Measurements from ENCODE around the gene ACSM3.
"Not testable (repeated sequence)": the region's sequence is repeated elsewhere in the genome, so short reads cannot be mapped to it uniquely, and the experiment has no call there.

The ACSM3 gene

GRCh38 chr16:20789130-20789529 is 25.3 kb downstream of the ACSM3 start:
- Histone ChIP-seq H3K4me1 (ENCODE audit: control insufficient read depth, insufficient read depth, low read length) (peaks cover 9% of the 10 kb centered on the region), H3K9me3 (ENCODE audit: control insufficient read depth, insufficient read depth, low read length) (no peaks in the 10 kb centered on the region), H3K9ac (ENCODE audit: low read depth, low read length) (no peak overlapping the region), H3K27me3 (ENCODE audit: control insufficient read depth, insufficient read depth, low read length) (no peaks in the 10 kb centered on the region), H3K4me3 (ENCODE audit: low read depth, low read length) (no peak overlapping the region), H3K36me3 (ENCODE audit: control insufficient read depth, insufficient read depth, low read length) (no peaks in the 10 kb centered on the region)

- Histone ChIP-seq H3K9ac (ENCODE audit: low read depth, low read length) (no peak overlapping the region), H3K9me3 (ENCODE audit: control insufficient read depth, insufficient read depth, low read length) (no peaks in the 10 kb centered on the region), H3K36me3 (ENCODE audit: control insufficient read depth, insufficient read depth, low read length) (no peaks in the 10 kb centered on the region), H3K4me3 (ENCODE audit: low read depth, low read length) (no peak overlapping the region), H3K27me3 (ENCODE audit: control insufficient read depth, insufficient read depth, low read length) (no peaks in the 10 kb centered on the region), H3K4me1 (ENCODE audit: control insufficient read depth, insufficient read depth, low read length) (peaks cover 9% of the 10 kb centered on the region)
Observed at GRCh38 chr16:20791923-20792612, 28.3 kb downstream of the ACSM3 start.

- Histone ChIP-seq H3K27me3 (ENCODE audit: control insufficient read depth, insufficient read depth, low read length) (no peaks in the 10 kb centered on the region), H3K9ac (ENCODE audit: low read depth, low read length) (no peak overlapping the region), H3K9me3 (ENCODE audit: control insufficient read depth, insufficient read depth, low read length) (no peaks in the 10 kb centered on the region), H3K4me3 (ENCODE audit: low read depth, low read length) (no peak overlapping the region), H3K36me3 (ENCODE audit: control insufficient read depth, insufficient read depth, low read length) (no peaks in the 10 kb centered on the region), H3K4me1 (ENCODE audit: control insufficient read depth, insufficient read depth, low read length) (no peaks in the 10 kb centered on the region)
Observed at GRCh38 chr16:20798364-20798763, 34.5 kb downstream of the ACSM3 start.

GRCh38 chr16:20799599-20799998 is 35.8 kb downstream of the ACSM3 start:
- H3K36me3 ChIP-seq (ENCODE audit: control insufficient read depth, insufficient read depth, low read length) = no peaks in the 10 kb centered on the region

GRCh38 chr16:20801278-20801677 is 37.5 kb downstream of the ACSM3 start:
- no peak overlapping the region for H3K9ac ChIP-seq (ENCODE audit: low read depth, low read length)
- no peak overlapping the region for H3K4me3 ChIP-seq (ENCODE audit: low read depth, low read length)
- no peaks in the 10 kb centered on the region for H3K9me3 ChIP-seq (ENCODE audit: control insufficient read depth, insufficient read depth, low read length)
- H3K4me1 ChIP-seq (ENCODE audit: control insufficient read depth, insufficient read depth, low read length) = no peaks in the 10 kb centered on the region
- H3K27me3 ChIP-seq (ENCODE audit: control insufficient read depth, insufficient read depth, low read length) = no peaks in the 10 kb centered on the region
- H3K36me3 ChIP-seq (ENCODE audit: control insufficient read depth, insufficient read depth, low read length) = no peaks in the 10 kb centered on the region

More at GRCh38 chr16:20799599-20799998, 35.8 kb downstream of the ACSM3 start:
- no peaks in the 10 kb centered on the region for H3K4me1 ChIP-seq (ENCODE audit: control insufficient read depth, insufficient read depth, low read length)
- H3K4me3 ChIP-seq (ENCODE audit: low read depth, low read length) = no peak overlapping the region
- H3K9me3 ChIP-seq (ENCODE audit: control insufficient read depth, insufficient read depth, low read length) = no peaks in the 10 kb centered on the region
- H3K9ac ChIP-seq (ENCODE audit: low read depth, low read length) = no peak overlapping the region
- H3K27me3 ChIP-seq (ENCODE audit: control insufficient read depth, insufficient read depth, low read length) = no peaks in the 10 kb centered on the region

GRCh38 chr16:20803192-20803560 is 39.4 kb downstream of the ACSM3 start:
- no peaks in the 10 kb centered on the region for H3K9me3 ChIP-seq (ENCODE audit: control insufficient read depth, insufficient read depth, low read length)
- no peak overlapping the region for H3K4me3 ChIP-seq (ENCODE audit: low read depth, low read length)
- no peak overlapping the region for H3K9ac ChIP-seq (ENCODE audit: low read depth, low read length)
- no peaks in the 10 kb centered on the region for H3K4me1 ChIP-seq (ENCODE audit: control insufficient read depth, insufficient read depth, low read length)
- no peaks in the 10 kb centered on the region for H3K27me3 ChIP-seq (ENCODE audit: control insufficient read depth, insufficient read depth, low read length)
- H3K36me3 ChIP-seq (ENCODE audit: control insufficient read depth, insufficient read depth, low read length) = no peaks in the 10 kb centered on the region

GRCh38 chr16:20803561-20804214 is 39.9 kb downstream of the ACSM3 start:
- Histone ChIP-seq H3K9ac (ENCODE audit: low read depth, low read length) (no peak overlapping the region), H3K4me1 (ENCODE audit: control insufficient read depth, insufficient read depth, low read length) (no peaks in the 10 kb centered on the region), H3K9me3 (ENCODE audit: control insufficient read depth, insufficient read depth, low read length) (no peaks in the 10 kb centered on the region), H3K36me3 (ENCODE audit: control insufficient read depth, insufficient read depth, low read length) (no peaks in the 10 kb centered on the region), H3K4me3 (ENCODE audit: low read depth, low read length) (no peak overlapping the region), H3K27me3 (ENCODE audit: control insufficient read depth, insufficient read depth, low read length) (no peaks in the 10 kb centered on the region)

- H3K9me3 ChIP-seq (ENCODE audit: control insufficient read depth, insufficient read depth, low read length); H3K27me3 ChIP-seq (ENCODE audit: control insufficient read depth, insufficient read depth, low read length); H3K36me3 ChIP-seq (ENCODE audit: control insufficient read depth, insufficient read depth, low read length); H3K4me1 ChIP-seq (ENCODE audit: control insufficient read depth, insufficient read depth, low read length): not testable (repeated sequence)
- H3K4me3 ChIP-seq (ENCODE audit: low read depth, low read length) = peak overlapping the region; percentile 94
- H3K9ac ChIP-seq (ENCODE audit: low read depth, low read length) = peak overlapping the region; percentile 94
Observed at GRCh38 chr16:20805684-20806167, 41.9 kb downstream of the ACSM3 start.

GRCh38 chr16:20806168-20807050 is 42.6 kb downstream of the ACSM3 start, which contains the start of the genes ERI2 and REXO5:
Gene ERI2 (minus strand): TSS chr16:20806472. CDS start chr16:20806430, 42 bp downstream.
Gene REXO5 (plus strand): TSS chr16:20806527. CDS start chr16:20806954, 427 bp downstream.
- peak within 1 kb of the TSS; percentile 94 for H3K9ac ChIP-seq (ENCODE audit: low read depth, low read length)
- H3K4me1 ChIP-seq (ENCODE audit: control insufficient read depth, insufficient read depth, low read length) = no peaks in the 10 kb centered on the region
- H3K36me3 ChIP-seq (ENCODE audit: control insufficient read depth, insufficient read depth, low read length) = no peaks in the 10 kb centered on the region
- peak within 1 kb of the TSS; percentile 94 for H3K4me3 ChIP-seq (ENCODE audit: low read depth, low read length)
- H3K9me3 ChIP-seq (ENCODE audit: control insufficient read depth, insufficient read depth, low read length) = no peaks in the 10 kb centered on the region
- H3K27me3 ChIP-seq (ENCODE audit: control insufficient read depth, insufficient read depth, low read length) = no peaks in the 10 kb centered on the region

GRCh38 chr16:20807862-20808261 is 44.0 kb downstream of the ACSM3 start:
- Histone ChIP-seq H3K9ac (ENCODE audit: low read depth, low read length) (no peak overlapping the region), H3K27me3 (ENCODE audit: control insufficient read depth, insufficient read depth, low read length) (no peaks in the 10 kb centered on the region), H3K4me1 (ENCODE audit: control insufficient read depth, insufficient read depth, low read length) (no peaks in the 10 kb centered on the region), H3K4me3 (ENCODE audit: low read depth, low read length) (no peak overlapping the region), H3K36me3 (ENCODE audit: control insufficient read depth, insufficient read depth, low read length) (no peaks in the 10 kb centered on the region), H3K9me3 (ENCODE audit: control insufficient read depth, insufficient read depth, low read length) (no peaks in the 10 kb centered on the region)

- no peaks in the 10 kb centered on the region for H3K27me3 ChIP-seq (ENCODE audit: control insufficient read depth, insufficient read depth, low read length)
- no peaks in the 10 kb centered on the region for H3K9me3 ChIP-seq (ENCODE audit: control insufficient read depth, insufficient read depth, low read length)
- H3K36me3 ChIP-seq (ENCODE audit: control insufficient read depth, insufficient read depth, low read length) = no peaks in the 10 kb centered on the region
- no peaks in the 10 kb centered on the region for H3K4me1 ChIP-seq (ENCODE audit: control insufficient read depth, insufficient read depth, low read length)
- no peak overlapping the region for H3K4me3 ChIP-seq (ENCODE audit: low read depth, low read length)
- no peak overlapping the region for H3K9ac ChIP-seq (ENCODE audit: low read depth, low read length)
Observed at GRCh38 chr16:20811889-20812439, 48.1 kb downstream of the ACSM3 start.

Data from iPS-15b (cell line).